ENCODE results near the gene ENPP6.

GRCh38 chr4:184154199-184154598 lies 63.5 kb downstream of the ENPP6 start:
- TF ChIP-seq POLR2A (IDR thresholded peaks at IDR 0.05; ENCODE audit: low read length), result no peak
- TF ChIP-seq GATA1 (IDR thresholded peaks at IDR 0.05; ENCODE audit: low read depth, low read length), result no peak
